Measurements from ENCODE around the gene ARHGEF28.

Gene ARHGEF28

GRCh38 chr5:73764586-73764985 is 138.6 kb downstream of the ARHGEF28 start:
- Histone ChIP-seq H2BK15ac (replicated peaks; ENCODE audit: low read depth) (no peak overlapping the region), H3K9ac (ENCODE audit: low read length) (no peak overlapping the region), H2AK5ac (ENCODE audit: low read length) (no peak overlapping the region), H3K36me3 (ENCODE audit: control insufficient read depth, insufficient read depth, low read length) (no peaks in the 10 kb centered on the region), H3K27me3 (ENCODE audit: insufficient read depth, low read length, poor library complexity) (no peaks in the 10 kb centered on the region), H3K4ac (ENCODE audit: low read depth, low read length) (no peak overlapping the region), H3K4me2 (ENCODE audit: low read length) (no peak overlapping the region), H3K18ac (ENCODE audit: low read length) (no peak overlapping the region), H2BK5ac (ENCODE audit: low read length) (no peak overlapping the region), H3K4me1 (ENCODE audit: control insufficient read depth, low read depth, low read length) (no peaks in the 10 kb centered on the region), H4K8ac (ENCODE audit: low read depth, low read length) (no peak overlapping the region), H3K56ac (ENCODE audit: low read length) (no peak overlapping the region), H3K79me2 (ENCODE audit: control insufficient read depth, insufficient read depth, low read length) (no peaks in the 10 kb centered on the region), H3K4me3 (ENCODE audit: low read length) (no peak overlapping the region), H2BK120ac (ENCODE audit: low read depth, low read length) (no peak overlapping the region), H3K79me1 (ENCODE audit: low read length) (no peaks in the 10 kb centered on the region), H4K5ac (ENCODE audit: low read length) (no peak overlapping the region), H3K27ac (ENCODE audit: low read depth, low read length) (no peak overlapping the region), H3K23ac (ENCODE audit: low read length) (no peak overlapping the region)
- no CpG with 5 or more reads among the region's 2 CpGs for WGBS (ENCODE audit: extremely low coverage, insufficient coverage, low lambda C conversion rate)
- no peak for DNase-seq

- Histone ChIP-seq H4K8ac (ENCODE audit: low read depth, low read length) (no peak overlapping the region), H3K27ac (ENCODE audit: low read depth, low read length) (no peak overlapping the region), H3K23ac (ENCODE audit: low read length) (no peak overlapping the region), H3K4me1 (ENCODE audit: control insufficient read depth, low read depth, low read length) (no peaks in the 10 kb centered on the region), H3K27me3 (ENCODE audit: insufficient read depth, low read length, poor library complexity) (no peaks in the 10 kb centered on the region), H3K9ac (ENCODE audit: low read length) (no peak overlapping the region), H3K4me3 (ENCODE audit: low read length) (no peak overlapping the region), H3K18ac (ENCODE audit: low read length) (no peak overlapping the region), H4K5ac (ENCODE audit: low read length) (no peak overlapping the region), H2BK15ac (replicated peaks; ENCODE audit: low read depth) (no peak overlapping the region), H3K4me2 (ENCODE audit: low read length) (no peak overlapping the region), H2BK120ac (ENCODE audit: low read depth, low read length) (no peak overlapping the region), H3K56ac (ENCODE audit: low read length) (no peak overlapping the region), H3K79me2 (ENCODE audit: control insufficient read depth, insufficient read depth, low read length) (no peaks in the 10 kb centered on the region), H2BK5ac (ENCODE audit: low read length) (no peak overlapping the region), H3K79me1 (ENCODE audit: low read length) (no peaks in the 10 kb centered on the region), H2AK5ac (ENCODE audit: low read length) (no peak overlapping the region), H3K36me3 (ENCODE audit: control insufficient read depth, insufficient read depth, low read length) (no peaks in the 10 kb centered on the region), H3K4ac (ENCODE audit: low read depth, low read length) (no peak overlapping the region)
- DNase-seq, result no peak
These were observed 139.0 kb downstream of the ARHGEF28 start for GRCh38 chr5:73764996-73765395.

DNA sequence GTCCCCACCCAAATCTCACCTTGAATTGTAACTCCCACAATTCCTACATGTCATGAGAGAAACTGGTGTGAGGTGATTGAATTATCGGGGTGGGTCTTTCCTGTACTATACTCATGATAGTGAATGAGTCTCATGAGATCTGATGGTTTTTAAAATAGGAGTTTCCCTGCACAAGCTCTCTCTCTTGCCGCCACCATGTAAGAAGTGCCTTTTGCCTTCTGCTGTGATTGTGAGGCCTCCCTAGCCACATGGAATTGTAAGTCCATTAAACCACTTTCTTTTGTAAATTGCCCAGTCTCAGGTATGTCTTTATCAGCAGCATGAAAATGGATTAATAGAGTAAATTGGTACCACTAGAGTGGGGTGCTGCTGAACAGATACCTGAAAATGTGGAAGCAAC is 140.9 kb downstream of the ARHGEF28 start:
- no peak for DNase-seq
- Histone ChIP-seq H3K9ac (ENCODE audit: low read length) (no peak overlapping the region), H3K79me2 (ENCODE audit: control insufficient read depth, insufficient read depth, low read length) (no peaks in the 10 kb centered on the region), H3K4me3 (ENCODE audit: low read length) (no peak overlapping the region), H3K36me3 (ENCODE audit: control insufficient read depth, insufficient read depth, low read length) (no peaks in the 10 kb centered on the region), H3K23ac (ENCODE audit: low read length) (no peak overlapping the region), H2BK5ac (ENCODE audit: low read length) (no peak overlapping the region), H3K18ac (ENCODE audit: low read length) (no peak overlapping the region), H3K4ac (ENCODE audit: low read depth, low read length) (no peak overlapping the region), H2BK120ac (ENCODE audit: low read depth, low read length) (no peak overlapping the region), H3K27ac (ENCODE audit: low read depth, low read length) (no peak overlapping the region), H3K4me1 (ENCODE audit: control insufficient read depth, low read depth, low read length) (no peaks in the 10 kb centered on the region), H4K5ac (ENCODE audit: low read length) (no peak overlapping the region), H2BK15ac (replicated peaks; ENCODE audit: low read depth) (no peak overlapping the region), H4K8ac (ENCODE audit: low read depth, low read length) (no peak overlapping the region), H3K79me1 (ENCODE audit: low read length) (no peaks in the 10 kb centered on the region), H2AK5ac (ENCODE audit: low read length) (no peak overlapping the region), H3K56ac (ENCODE audit: low read length) (no peak overlapping the region), H3K4me2 (ENCODE audit: low read length) (no peak overlapping the region), H3K27me3 (ENCODE audit: insufficient read depth, low read length, poor library complexity) (no peaks in the 10 kb centered on the region)
- no CpG with 5 or more reads among the region's 2 CpGs for WGBS (ENCODE audit: extremely low coverage, insufficient coverage, low lambda C conversion rate)

- Histone ChIP-seq H3K27ac (ENCODE audit: low read depth, low read length) (no peak overlapping the region), H3K56ac (ENCODE audit: low read length) (no peak overlapping the region), H3K4me1 (ENCODE audit: control insufficient read depth, low read depth, low read length) (no peaks in the 10 kb centered on the region), H3K9ac (ENCODE audit: low read length) (no peak overlapping the region), H3K23ac (ENCODE audit: low read length) (no peak overlapping the region), H3K27me3 (ENCODE audit: insufficient read depth, low read length, poor library complexity) (no peaks in the 10 kb centered on the region), H3K4me3 (ENCODE audit: low read length) (no peak overlapping the region), H3K36me3 (ENCODE audit: control insufficient read depth, insufficient read depth, low read length) (no peaks in the 10 kb centered on the region), H2BK120ac (ENCODE audit: low read depth, low read length) (no peak overlapping the region), H3K79me1 (ENCODE audit: low read length) (no peaks in the 10 kb centered on the region), H3K79me2 (ENCODE audit: control insufficient read depth, insufficient read depth, low read length) (no peaks in the 10 kb centered on the region), H2BK5ac (ENCODE audit: low read length) (no peak overlapping the region), H2AK5ac (ENCODE audit: low read length) (no peak overlapping the region), H3K4ac (ENCODE audit: low read depth, low read length) (no peak overlapping the region), H4K5ac (ENCODE audit: low read length) (no peak overlapping the region), H3K4me2 (ENCODE audit: low read length) (no peak overlapping the region), H2BK15ac (replicated peaks; ENCODE audit: low read depth) (no peak overlapping the region), H3K18ac (ENCODE audit: low read length) (no peak overlapping the region), H4K8ac (ENCODE audit: low read depth, low read length) (no peak overlapping the region)
- WGBS (ENCODE audit: extremely low coverage, insufficient coverage, low lambda C conversion rate), result no CpG with 5 or more reads among the region's 6 CpGs
- no peak for DNase-seq
These were observed 144.4 kb downstream of the ARHGEF28 start for GRCh38 chr5:73770172-73771025.

DNA sequence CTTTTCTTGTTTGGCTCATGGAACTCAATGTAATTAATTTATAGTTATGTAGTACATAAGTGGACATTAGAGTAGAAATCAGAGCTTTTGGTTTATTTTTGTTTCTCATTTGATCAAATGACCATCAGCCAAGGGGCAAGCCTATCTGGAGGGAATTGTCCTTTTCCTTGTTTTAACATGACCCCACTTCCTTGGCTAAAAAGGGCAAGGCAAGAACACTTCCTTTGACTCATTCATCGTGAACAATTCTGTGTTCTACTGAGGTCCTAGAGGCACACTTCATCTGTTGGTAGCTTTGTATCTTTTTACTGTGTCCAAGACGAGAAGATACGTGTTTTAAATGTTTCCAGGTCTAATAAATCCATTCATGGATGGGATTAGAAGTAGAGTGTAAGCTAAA is 148.9 kb downstream of the ARHGEF28 start:
- H3K4me1 ChIP-seq (ENCODE audit: control insufficient read depth, low read depth, low read length), result no peaks in the 10 kb centered on the region
- H3K79me1 ChIP-seq (ENCODE audit: low read length), result no peaks in the 10 kb centered on the region
- no CpG with 5 or more reads among the region's 3 CpGs for WGBS (ENCODE audit: extremely low coverage, insufficient coverage, low lambda C conversion rate)

GRCh38 chr5:73776405-73776804 is 150.4 kb downstream of the ARHGEF28 start:
- Histone ChIP-seq H3K9ac (ENCODE audit: low read length) (no peak overlapping the region), H2BK5ac (ENCODE audit: low read length) (no peak overlapping the region), H3K4me3 (ENCODE audit: low read length) (no peak overlapping the region), H3K79me1 (ENCODE audit: low read length) (no peaks in the 10 kb centered on the region), H3K18ac (ENCODE audit: low read length) (no peak overlapping the region), H2BK120ac (ENCODE audit: low read depth, low read length) (no peak overlapping the region), H3K56ac (ENCODE audit: low read length) (no peak overlapping the region), H3K4me1 (ENCODE audit: control insufficient read depth, low read depth, low read length) (no peaks in the 10 kb centered on the region), H3K79me2 (ENCODE audit: control insufficient read depth, insufficient read depth, low read length) (no peaks in the 10 kb centered on the region), H3K4ac (ENCODE audit: low read depth, low read length) (no peak overlapping the region), H3K27me3 (ENCODE audit: insufficient read depth, low read length, poor library complexity) (no peaks in the 10 kb centered on the region), H3K4me2 (ENCODE audit: low read length) (no peak overlapping the region), H2AK5ac (ENCODE audit: low read length) (no peak overlapping the region), H3K36me3 (ENCODE audit: control insufficient read depth, insufficient read depth, low read length) (no peaks in the 10 kb centered on the region), H3K27ac (ENCODE audit: low read depth, low read length) (no peak overlapping the region), H2BK15ac (replicated peaks; ENCODE audit: low read depth) (no peak overlapping the region), H4K5ac (ENCODE audit: low read length) (no peak overlapping the region), H3K23ac (ENCODE audit: low read length) (no peak overlapping the region), H4K8ac (ENCODE audit: low read depth, low read length) (no peak overlapping the region)
- WGBS (ENCODE audit: extremely low coverage, insufficient coverage, low lambda C conversion rate), result no CpG with 5 or more reads among the region's 5 CpGs
- no peak for DNase-seq

More for the DNA sequence above, 148.9 kb downstream of the ARHGEF28 start:
- Histone ChIP-seq H2BK15ac (replicated peaks; ENCODE audit: low read depth) (no peak overlapping the region), H3K27ac (ENCODE audit: low read depth, low read length) (no peak overlapping the region), H3K9ac (ENCODE audit: low read length) (no peak overlapping the region), H3K27me3 (ENCODE audit: insufficient read depth, low read length, poor library complexity) (no peaks in the 10 kb centered on the region), H3K4me2 (ENCODE audit: low read length) (no peak overlapping the region), H4K8ac (ENCODE audit: low read depth, low read length) (no peak overlapping the region), H2AK5ac (ENCODE audit: low read length) (no peak overlapping the region), H3K36me3 (ENCODE audit: control insufficient read depth, insufficient read depth, low read length) (no peaks in the 10 kb centered on the region), H2BK5ac (ENCODE audit: low read length) (no peak overlapping the region), H3K4ac (ENCODE audit: low read depth, low read length) (no peak overlapping the region), H3K4me3 (ENCODE audit: low read length) (no peak overlapping the region), H3K18ac (ENCODE audit: low read length) (no peak overlapping the region), H3K56ac (ENCODE audit: low read length) (no peak overlapping the region), H4K5ac (ENCODE audit: low read length) (no peak overlapping the region), H3K23ac (ENCODE audit: low read length) (no peak overlapping the region), H2BK120ac (ENCODE audit: low read depth, low read length) (no peak overlapping the region), H3K79me2 (ENCODE audit: control insufficient read depth, insufficient read depth, low read length) (no peaks in the 10 kb centered on the region)
- DNase-seq, result no peak
